ENCODE results near the gene KITLG. TPM values are rescaled to one million over a fixed set of nuclear protein-coding genes. Genes with fewer than 3 reads are reported as not detected.

KITLG gene
- total RNA-seq: 1 to 10 TPM; 1.7 to 4.5 TPM

GRCh38 chr12:88580051-88580871, at the start of gene KITLG:
KITLG (minus strand) TSS chr12:88580471; CDS start chr12:88580278, 193 bp downstream.

Small RNA genes within 50 kb of the gene (small RNA-seq; reads per million reads assigned to genes)
- gene RNU1-117P: 0.06 to 0.13 reads per million in 2 donors
